Prostate gland (tissue), 2 donors: ENCODE results near the gene CYRIA.

Experiments
- POLR2AphosphoS5 ChIP-seq: sonication (generic); formaldehyde crosslinking; IDR thresholded peaks from one replicate; pipeline ENCODE4 v1.6.1; 2017; ENCODE audit warnings: antibody characterized with exemption
- TF ChIP-seq, protein P1 (sequence below), 4 experiments: fragments of 200-600 bp in 2 of 4; fragments of 450-650 bp in 2 of 4; sonication (generic) in 2 of 4; IDR thresholded peaks; 1 replicate in 3 of 4; 2 replicates in 1 of 4; pipeline ENCODE4 v1.5.1; 2016 to 2019; ENCODE audit warnings: antibody characterized with exemption in 4 of 4, mild to moderate bottlenecking in 2 of 4, moderate library complexity in 2 of 4

DNA sequence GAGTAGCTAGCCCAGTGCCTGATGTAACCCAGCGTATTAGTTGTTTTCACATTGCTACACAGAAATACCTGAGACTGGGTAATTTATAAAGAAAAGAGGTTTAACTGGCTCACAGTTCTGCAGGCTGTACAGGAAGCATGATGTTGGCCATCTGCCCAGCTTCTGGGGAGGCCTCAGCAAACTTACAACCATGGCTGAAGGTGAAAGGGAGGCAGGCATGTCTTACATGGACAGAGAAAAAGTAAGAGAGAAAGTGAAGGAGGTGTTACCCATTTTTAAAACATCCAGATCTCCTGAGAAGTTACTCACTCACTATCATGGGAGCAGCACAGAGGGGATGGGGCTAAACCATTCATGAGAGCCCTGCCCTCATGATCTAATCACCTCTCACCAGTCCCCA lies 6.1 kb upstream of the CYRIA start:
- TF ChIP-seq, protein P1, sequence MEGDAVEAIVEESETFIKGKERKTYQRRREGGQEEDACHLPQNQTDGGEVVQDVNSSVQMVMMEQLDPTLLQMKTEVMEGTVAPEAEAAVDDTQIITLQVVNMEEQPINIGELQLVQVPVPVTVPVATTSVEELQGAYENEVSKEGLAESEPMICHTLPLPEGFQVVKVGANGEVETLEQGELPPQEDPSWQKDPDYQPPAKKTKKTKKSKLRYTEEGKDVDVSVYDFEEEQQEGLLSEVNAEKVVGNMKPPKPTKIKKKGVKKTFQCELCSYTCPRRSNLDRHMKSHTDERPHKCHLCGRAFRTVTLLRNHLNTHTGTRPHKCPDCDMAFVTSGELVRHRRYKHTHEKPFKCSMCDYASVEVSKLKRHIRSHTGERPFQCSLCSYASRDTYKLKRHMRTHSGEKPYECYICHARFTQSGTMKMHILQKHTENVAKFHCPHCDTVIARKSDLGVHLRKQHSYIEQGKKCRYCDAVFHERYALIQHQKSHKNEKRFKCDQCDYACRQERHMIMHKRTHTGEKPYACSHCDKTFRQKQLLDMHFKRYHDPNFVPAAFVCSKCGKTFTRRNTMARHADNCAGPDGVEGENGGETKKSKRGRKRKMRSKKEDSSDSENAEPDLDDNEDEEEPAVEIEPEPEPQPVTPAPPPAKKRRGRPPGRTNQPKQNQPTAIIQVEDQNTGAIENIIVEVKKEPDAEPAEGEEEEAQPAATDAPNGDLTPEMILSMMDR (IDR thresholded peaks at IDR 0.05): no peak
- no peak for TF ChIP-seq POLR2AphosphoS5
